Measurements from ENCODE around the gene PARVA. TPM values are rescaled to one million over a fixed set of nuclear protein-coding genes. Genes with fewer than 3 reads are reported as not detected.
"Not testable (repeated sequence)": the region's sequence is repeated elsewhere in the genome, so short reads cannot be mapped to it uniquely, and the experiment has no call there.

Gene PARVA
- total RNA-seq, 2 experiments from 2014 or later, result 0.61 to 0.65 TPM

DNA sequence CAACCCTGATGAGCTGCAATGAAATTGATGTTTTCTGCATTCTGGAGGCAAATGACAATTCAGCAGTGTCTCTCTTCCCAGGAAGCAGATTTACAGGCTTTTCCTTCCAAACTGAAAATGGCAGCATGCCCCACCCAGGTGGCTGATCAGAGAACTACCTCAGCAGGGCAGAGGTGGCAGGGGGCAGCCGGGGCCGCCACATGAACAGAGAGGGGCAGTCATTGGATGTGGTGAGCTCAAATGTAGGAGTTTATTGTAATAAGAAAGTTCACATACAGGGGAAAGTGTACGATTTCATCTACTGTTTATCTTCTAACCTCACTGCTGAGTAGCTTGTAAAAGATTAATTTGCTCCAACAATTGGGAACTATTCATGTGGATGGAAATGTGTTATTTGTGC, 15.7 kb upstream of the PARVA start:
- POLR2A ChIA-PET, result no interaction called here
- Mint-ChIP-seq H3K4me3 (no peak overlapping the region), H3K4me1 (peaks cover 12% of the 10 kb centered on the region), H3K9me3 (no peaks in the 10 kb centered on the region), H3K27ac (no peak overlapping the region), H3K36me3 (no peaks in the 10 kb centered on the region), H3K27me3 (peaks cover 3% of the 10 kb centered on the region)
- ATAC-seq (ENCODE audit: low read depth) (no peak), DNase-seq (no peak)

DNA sequence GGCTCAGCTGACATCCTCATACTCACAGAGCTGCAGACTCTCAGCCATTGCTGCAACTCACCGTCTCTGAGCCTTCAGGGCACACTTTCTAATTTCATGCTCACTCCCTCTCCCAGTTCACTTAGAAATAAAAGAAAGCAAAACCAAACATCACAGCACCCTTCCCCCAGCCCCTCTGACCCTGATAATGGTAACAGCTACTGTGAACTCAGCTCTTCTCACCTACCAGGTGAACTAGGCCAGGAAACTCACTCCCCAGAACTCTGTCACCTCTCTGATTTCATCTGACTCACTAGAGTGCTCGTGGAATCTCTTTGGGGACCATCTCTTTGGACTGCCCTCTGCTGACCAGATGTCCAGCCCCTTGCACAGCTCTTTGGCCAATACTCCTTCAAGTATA, 14.5 kb upstream of the PARVA start:
- DNase-seq, result no peak
- no peak overlapping the region for H3K27ac Mint-ChIP-seq
- ATAC-seq (ENCODE audit: low read depth), result no peak
- peaks cover under 1% of the 10 kb centered on the region for H3K9me3 Mint-ChIP-seq
- H3K4me1 Mint-ChIP-seq, result peaks cover 7% of the 10 kb centered on the region
- H3K4me3 Mint-ChIP-seq, result no peak overlapping the region
- POLR2A ChIA-PET, result no interaction called here
- peaks cover 5% of the 10 kb centered on the region for H3K27me3 Mint-ChIP-seq
- no peaks in the 10 kb centered on the region for H3K36me3 Mint-ChIP-seq

DNA sequence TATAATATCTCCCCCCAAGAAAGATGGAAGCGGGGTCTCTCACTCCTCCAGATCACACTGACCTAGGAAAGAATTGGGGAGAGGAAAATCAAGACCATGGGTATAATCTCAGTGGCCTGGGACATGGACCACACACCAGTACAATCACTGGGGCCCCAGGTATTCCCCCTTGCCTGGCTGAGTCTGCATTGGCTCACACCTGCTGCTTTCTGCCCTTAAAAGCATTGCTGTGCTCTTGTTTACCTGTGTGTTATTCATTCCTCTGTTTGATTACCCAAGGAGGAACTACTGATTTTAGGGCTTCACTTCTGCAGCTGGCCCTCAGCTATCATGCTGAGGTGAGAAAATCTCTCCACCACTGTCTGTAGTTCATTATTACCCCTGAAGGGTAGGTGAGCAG, 14.0 kb upstream of the PARVA start:
- no peak for ATAC-seq (ENCODE audit: low read depth)
- peaks cover 5% of the 10 kb centered on the region for H3K27me3 Mint-ChIP-seq
- H3K4me3 Mint-ChIP-seq, result no peak overlapping the region
- peaks cover 7% of the 10 kb centered on the region for H3K4me1 Mint-ChIP-seq
- POLR2A ChIA-PET, result no interaction called here
- no peak for DNase-seq
- H3K27ac Mint-ChIP-seq, result no peak overlapping the region
- peaks cover 3% of the 10 kb centered on the region for H3K9me3 Mint-ChIP-seq
- H3K36me3 Mint-ChIP-seq, result no peaks in the 10 kb centered on the region

DNA sequence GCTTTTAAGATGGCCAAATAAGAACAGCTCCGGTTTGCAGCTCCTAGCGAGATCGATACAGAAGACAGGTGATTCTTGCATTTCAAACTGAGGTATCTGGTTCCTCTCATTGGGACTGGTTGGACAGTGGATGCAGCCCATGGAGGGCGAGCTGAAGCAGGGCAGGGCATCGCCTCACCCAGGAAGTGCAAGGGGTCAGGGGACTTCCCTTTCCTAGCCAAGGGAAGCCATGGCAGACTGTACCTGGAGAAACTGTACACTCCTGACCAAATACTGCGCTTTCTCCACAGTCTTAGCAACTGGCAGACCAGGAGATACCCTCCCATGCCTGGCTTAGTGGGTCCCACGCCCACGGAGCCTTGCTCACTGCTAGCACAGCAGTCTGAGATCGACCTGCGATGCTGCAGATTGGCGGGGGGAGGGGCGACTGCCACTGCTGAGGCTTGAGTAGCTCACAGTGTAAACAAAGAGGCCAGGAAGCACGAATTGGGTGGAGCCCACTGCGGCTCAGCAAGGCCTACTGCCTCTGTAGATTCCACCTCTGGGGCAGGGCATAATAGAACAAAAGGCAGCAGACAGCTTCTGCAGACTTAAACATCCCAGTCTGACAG, 11.3 kb upstream of the PARVA start:
- H3K9me3 Mint-ChIP-seq, POLR2A ChIA-PET, H3K4me1 Mint-ChIP-seq, H3K36me3 Mint-ChIP-seq: not testable (repeated sequence)
- H3K27me3 Mint-ChIP-seq, result peaks cover 10% of the 10 kb centered on the region
- peak overlapping the region; percentile 20 for H3K4me3 Mint-ChIP-seq
- peak; percentile 70 for ATAC-seq (ENCODE audit: low read depth)
- peak overlapping the region; percentile 78 for H3K27ac Mint-ChIP-seq
- peak; percentile 65 for DNase-seq

DNA sequence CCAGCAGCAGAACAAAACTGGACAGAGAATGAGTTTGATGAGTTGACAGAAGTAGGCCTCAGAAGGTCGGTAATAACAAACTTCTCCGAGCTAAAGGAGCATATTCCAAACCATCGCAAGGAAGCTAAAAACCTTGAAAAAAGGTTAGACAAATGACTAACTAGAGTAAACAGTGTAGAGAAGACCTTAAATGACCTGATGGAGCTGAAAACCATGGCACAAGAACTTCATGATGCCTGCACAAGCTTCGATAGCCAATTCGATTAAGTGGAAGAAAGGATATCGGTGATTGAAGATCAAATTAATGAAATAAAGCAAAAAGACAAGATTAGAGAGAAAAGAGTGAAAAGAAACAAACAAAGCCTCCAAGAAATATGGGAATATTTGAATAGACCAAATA, 10.3 kb upstream of the PARVA start:
- H3K4me1 Mint-ChIP-seq; POLR2A ChIA-PET; H3K4me3 Mint-ChIP-seq; H3K27ac Mint-ChIP-seq; ATAC-seq (ENCODE audit: low read depth); H3K36me3 Mint-ChIP-seq; H3K9me3 Mint-ChIP-seq; DNase-seq: not testable (repeated sequence)
- peaks cover 10% of the 10 kb centered on the region for H3K27me3 Mint-ChIP-seq

DNA sequence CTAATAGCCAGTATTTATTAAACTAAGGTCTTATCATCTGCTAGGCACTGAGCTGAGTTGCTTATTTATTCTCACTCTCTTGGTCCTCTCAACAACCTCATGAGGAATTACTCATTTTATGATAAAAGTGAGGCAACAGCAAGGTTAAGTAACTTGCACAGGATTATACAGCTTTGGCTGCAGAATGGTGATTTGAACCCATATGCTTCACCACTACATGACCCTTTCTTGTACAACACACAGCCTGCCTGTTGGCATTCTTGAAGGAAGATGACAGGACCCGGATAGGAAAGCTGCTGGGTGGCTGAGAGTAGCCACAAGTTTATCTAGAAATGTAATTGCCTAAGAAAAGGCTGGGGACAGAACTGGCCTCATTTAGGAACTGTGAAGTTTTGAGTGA, 5.3 kb upstream of the PARVA start:
- Mint-ChIP-seq H3K27ac (no peak overlapping the region), H3K27me3 (peaks cover 31% of the 10 kb centered on the region), H3K4me3 (no peak overlapping the region), H3K4me1 (no peaks in the 10 kb centered on the region), H3K36me3 (no peaks in the 10 kb centered on the region), H3K9me3 (peaks cover 5% of the 10 kb centered on the region)
- no peak for DNase-seq
- ATAC-seq (ENCODE audit: low read depth), result no peak
- POLR2A ChIA-PET, result no interaction called here

DNA sequence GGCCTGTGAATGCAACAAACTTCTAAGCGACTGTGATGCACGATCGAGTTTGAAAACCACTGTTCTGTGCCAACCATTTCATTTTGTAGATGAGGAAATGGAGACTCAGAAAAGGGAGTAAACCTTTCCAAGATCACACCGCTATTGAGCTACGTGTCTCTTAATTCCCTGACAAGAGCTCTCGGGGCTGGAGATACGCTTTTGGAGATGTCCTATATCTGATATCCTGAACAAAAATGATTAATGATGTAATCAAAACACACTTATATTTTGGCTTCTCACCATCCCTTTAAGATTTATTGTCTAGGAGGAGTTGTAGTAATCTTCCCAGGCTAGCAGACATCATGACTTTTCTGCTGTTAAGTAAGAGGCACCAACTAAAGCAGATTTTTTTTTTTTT, 1.7 kb upstream of the PARVA start:
- Mint-ChIP-seq H3K27me3 (peaks cover 49% of the 10 kb centered on the region), H3K4me1 (no peaks in the 10 kb centered on the region), H3K4me3 (no peak overlapping the region), H3K36me3 (no peaks in the 10 kb centered on the region), H3K9me3 (peaks cover 1% of the 10 kb centered on the region), H3K27ac (no peak overlapping the region)
- no peak for DNase-seq
- no peak for ATAC-seq (ENCODE audit: low read depth)
- POLR2A ChIA-PET, result no interaction called here

DNA sequence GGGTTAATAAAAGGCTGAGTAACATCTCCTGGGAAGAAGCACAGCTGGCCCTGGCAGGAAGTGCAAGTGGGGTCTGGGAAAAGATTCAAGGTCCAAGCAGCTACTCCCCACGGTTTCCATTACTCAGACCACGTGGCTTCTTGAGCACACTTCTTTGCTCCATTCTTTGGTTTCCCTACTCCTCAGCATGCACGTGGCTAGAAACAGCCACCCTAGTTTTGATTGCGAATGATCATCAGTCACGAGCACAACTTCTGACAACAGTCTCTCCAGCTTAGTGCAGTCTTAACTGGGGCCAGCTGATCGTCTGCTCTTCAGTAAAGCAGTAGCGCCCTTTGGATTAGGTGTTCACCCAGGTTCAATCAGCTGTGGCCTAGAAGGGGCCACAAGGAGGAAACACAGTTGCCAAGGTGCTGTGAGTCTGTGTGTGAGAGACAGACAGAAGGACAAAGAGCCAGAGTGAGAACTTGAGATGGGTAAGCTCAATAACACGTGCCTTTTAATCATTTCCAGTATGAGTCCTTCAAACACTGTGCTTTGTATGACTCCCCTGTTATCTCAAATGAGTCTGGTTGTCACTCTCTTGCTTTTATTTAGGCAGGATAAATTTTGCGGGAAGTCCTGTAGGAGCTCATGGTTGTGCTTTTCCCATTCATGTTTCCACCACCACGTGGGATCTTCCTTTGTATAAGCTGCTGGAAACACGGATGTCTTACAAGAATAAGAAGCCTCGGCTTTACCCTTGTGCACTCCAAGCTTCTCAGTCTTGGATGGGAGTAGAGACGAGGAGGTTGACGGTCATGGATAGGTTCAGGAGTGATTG, 901 bp upstream of the PARVA start:
- DNase-seq (no peak), ATAC-seq (ENCODE audit: low read depth) (no peak)
- Mint-ChIP-seq H3K27ac (no peak overlapping the region), H3K36me3 (no peaks in the 10 kb centered on the region), H3K9me3 (no peaks in the 10 kb centered on the region), H3K27me3 (peaks cover 51% of the 10 kb centered on the region), H3K4me1 (no peaks in the 10 kb centered on the region), H3K4me3 (peak overlapping the region; percentile 41)
- POLR2A ChIA-PET, result no interaction called here

DNA sequence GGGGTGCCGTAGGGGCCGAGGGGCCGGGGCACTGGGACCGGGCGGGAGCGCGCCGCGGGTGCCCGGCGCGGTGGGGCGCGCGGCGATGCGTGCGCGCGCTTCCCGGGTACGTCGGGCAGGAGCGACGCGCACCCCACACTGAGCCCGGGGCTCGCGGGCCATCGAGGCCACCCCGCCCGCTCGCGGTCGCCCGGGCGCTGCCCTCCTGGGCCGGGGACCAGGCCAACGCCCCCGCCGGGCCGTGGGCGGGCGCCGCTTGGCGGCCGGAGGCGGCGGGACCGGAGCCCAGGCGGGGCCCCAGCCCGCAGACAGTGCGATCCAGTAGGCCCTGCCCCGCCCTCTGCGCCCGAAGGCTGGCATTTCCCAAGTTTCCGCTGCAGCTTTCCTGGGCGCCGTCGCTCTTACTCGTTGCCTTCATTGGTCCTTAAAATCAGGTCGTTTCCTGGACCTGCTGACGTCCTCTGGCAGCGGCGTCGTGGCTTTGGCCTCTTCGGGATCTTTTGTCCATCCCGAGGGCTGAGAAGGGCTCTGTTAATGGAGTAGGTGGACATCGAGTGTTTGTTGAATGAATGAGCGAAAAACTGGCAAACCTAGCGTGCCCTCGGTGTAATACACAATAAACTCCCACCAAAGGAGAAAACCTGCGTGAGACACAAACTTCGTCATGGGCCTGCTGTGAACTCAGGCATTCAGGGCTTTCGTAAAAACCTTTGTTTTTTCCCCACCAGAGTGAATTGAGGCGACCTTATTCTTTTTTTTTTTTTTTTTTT, 638 bp downstream of the PARVA start:
- no peaks in the 10 kb centered on the region for H3K4me1 Mint-ChIP-seq
- no peaks in the 10 kb centered on the region for H3K9me3 Mint-ChIP-seq
- POLR2A ChIA-PET, result no interaction called here
- ATAC-seq (ENCODE audit: low read depth) (no peak), DNase-seq (peak; percentile 32)
- peak overlapping the region; percentile 67 for H3K4me3 Mint-ChIP-seq
- H3K36me3 Mint-ChIP-seq, result no peaks in the 10 kb centered on the region
- H3K27me3 Mint-ChIP-seq, result peaks cover 51% of the 10 kb centered on the region
- H3K27ac Mint-ChIP-seq, result no peak overlapping the region

DNA sequence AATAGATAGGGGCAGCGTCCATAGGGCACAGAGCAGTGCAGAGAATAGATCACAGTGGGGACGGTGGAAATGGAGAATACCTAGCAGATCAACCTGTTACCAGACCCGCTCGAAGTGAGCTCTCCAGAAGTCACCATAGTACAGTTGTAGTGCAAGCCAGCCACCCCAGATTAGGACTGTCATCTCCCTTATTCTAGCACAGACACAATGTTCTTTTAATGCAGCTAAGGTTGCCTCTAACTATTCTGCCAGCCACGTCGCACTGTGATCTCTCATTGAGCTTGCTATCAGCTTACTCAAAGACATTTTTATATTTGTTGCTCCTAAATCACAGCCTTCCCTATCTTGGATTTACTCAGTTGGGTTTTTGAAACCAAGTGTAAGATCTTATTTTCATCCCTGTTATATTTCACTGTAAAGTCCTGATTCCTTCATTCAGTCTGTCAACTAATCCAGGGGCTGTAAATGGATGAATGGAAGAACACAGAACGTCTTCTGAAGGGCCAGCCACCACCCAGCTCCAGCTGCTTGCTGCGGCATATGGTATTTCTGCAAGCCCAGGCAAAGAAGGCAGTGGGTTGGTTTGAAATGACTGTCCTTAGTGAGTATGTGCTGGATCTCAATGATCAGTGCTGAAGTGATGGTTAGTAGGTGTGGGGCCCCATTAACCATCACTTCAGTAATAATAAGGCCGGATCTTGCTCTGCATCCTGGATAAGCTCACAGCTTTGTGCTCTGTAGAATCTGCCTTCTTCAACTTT, 3.4 kb downstream of the PARVA start:
- H3K4me1 Mint-ChIP-seq, result no peaks in the 10 kb centered on the region
- POLR2A ChIA-PET, result no interaction called here
- no peak overlapping the region for H3K4me3 Mint-ChIP-seq
- H3K27me3 Mint-ChIP-seq, result peaks cover 39% of the 10 kb centered on the region
- DNase-seq (no peak), ATAC-seq (ENCODE audit: low read depth) (no peak)
- H3K9me3 Mint-ChIP-seq, result no peaks in the 10 kb centered on the region
- H3K27ac Mint-ChIP-seq, result no peak overlapping the region
- H3K36me3 Mint-ChIP-seq, result no peaks in the 10 kb centered on the region

DNA sequence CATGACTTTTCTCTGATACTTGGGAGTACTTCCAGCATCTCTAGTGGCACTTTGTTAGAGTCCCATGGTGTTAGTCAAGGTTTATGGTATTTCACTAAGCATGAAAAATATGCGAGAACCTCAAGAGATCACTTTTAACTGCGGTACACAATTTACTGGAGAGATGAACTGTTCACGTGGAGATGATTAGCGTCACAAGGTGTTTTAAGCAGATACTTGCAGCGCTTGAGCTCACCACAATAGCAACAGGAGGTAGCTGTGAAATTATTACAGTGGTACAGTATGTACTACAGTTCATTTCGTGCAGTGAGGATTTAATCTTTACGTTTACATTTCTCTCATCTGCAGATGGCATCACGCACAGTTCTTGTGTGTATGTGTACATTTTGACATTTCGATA, 4.5 kb downstream of the PARVA start:
- POLR2A ChIA-PET, result no interaction called here
- H3K27me3 Mint-ChIP-seq, result peaks cover 28% of the 10 kb centered on the region
- DNase-seq (no peak), ATAC-seq (ENCODE audit: low read depth) (no peak)
- no peak overlapping the region for H3K4me3 Mint-ChIP-seq
- no peaks in the 10 kb centered on the region for H3K36me3 Mint-ChIP-seq
- H3K9me3 Mint-ChIP-seq, result no peaks in the 10 kb centered on the region
- H3K27ac Mint-ChIP-seq, result no peak overlapping the region
- H3K4me1 Mint-ChIP-seq, result no peaks in the 10 kb centered on the region

DNA sequence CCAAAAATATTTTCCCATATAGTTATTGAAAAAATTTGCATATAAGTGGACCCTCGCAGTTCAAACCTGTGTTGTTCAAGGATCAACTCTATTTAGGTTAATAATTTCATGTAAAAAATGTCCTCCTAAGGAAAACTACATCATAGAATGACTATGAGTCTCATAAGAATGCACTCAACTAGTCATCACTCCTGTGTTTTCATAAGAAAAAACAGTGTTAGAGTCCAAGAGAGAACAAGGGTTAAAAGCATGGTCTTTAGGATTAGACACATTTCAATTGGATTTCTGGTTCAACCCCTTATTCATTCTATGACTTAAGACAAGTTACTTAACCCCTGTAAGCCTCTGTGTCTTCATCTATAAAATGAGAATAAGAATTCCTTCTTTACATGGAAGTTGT, 5.1 kb downstream of the PARVA start:
- POLR2A ChIA-PET, result no interaction called here
- Mint-ChIP-seq H3K4me3 (no peak overlapping the region), H3K4me1 (no peaks in the 10 kb centered on the region), H3K27me3 (peaks cover 24% of the 10 kb centered on the region), H3K36me3 (no peaks in the 10 kb centered on the region), H3K27ac (no peak overlapping the region), H3K9me3 (no peaks in the 10 kb centered on the region)
- no peak for ATAC-seq (ENCODE audit: low read depth)
- DNase-seq, result no peak

DNA sequence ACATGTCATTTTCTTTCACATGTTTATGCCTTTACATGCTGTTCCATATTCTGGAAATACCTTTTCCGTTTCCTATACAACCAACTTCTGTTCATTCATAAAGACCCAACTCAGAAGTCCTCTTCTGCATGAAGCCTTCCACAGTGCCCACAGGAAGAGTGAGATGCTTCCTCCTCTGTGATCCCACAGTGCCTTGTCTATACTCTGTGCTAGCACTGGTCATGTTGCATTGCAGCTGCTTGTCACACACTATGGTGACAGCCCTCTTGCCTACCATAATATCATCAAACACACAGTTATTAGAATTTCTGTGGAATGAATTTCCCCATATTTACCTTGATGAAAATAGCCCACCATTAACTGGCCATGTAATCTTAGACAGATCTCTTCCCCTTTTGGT, 8.9 kb downstream of the PARVA start:
- Mint-ChIP-seq H3K36me3 (no peaks in the 10 kb centered on the region), H3K27me3 (peaks cover 6% of the 10 kb centered on the region), H3K27ac (no peak overlapping the region), H3K4me3 (no peak overlapping the region), H3K4me1 (no peaks in the 10 kb centered on the region), H3K9me3 (no peaks in the 10 kb centered on the region)
- POLR2A ChIA-PET, result no interaction called here
- DNase-seq (no peak), ATAC-seq (ENCODE audit: low read depth) (no peak)
